Hepatocyte (in vitro differentiated cells): ENCODE results near the gene CFAP73. TPM values are rescaled to one million over a fixed set of nuclear protein-coding genes. Genes with fewer than 3 reads are reported as not detected.

ENCODE experiments used
- DNase-seq: peaks from one replicate; pipeline ENCODE4 v3.0.0-alpha.2; 2016; ENCODE audit warnings: low spot score
- H2AFZ ChIP-seq: fragments of 200-600 bp; sonication (generic); 2 replicates; pipeline ENCODE4 v1.6.0; 2016; ENCODE audit warnings: antibody characterized with exemption, mild to moderate bottlenecking
- H3K27ac ChIP-seq: fragments of 200-600 bp; sonication (generic); 2 replicates; pipeline ENCODE4 v1.5.1; 2016; ENCODE audit warnings: mild to moderate bottlenecking
- H3K27me3 ChIP-seq: fragments of 200-600 bp; sonication (generic); 2 replicates; pipeline ENCODE4 v1.6.1; 2016
- H3K36me3 ChIP-seq: fragments of 200-600 bp; sonication (generic); replicated peaks from 2 replicates; pipeline ENCODE4 v1.5.1; 2016; ENCODE audit warnings: low read depth; ENCODE audit not compliant: insufficient read depth
- H3K4me1 ChIP-seq: fragments of 200-600 bp; sonication (generic); 2 replicates; pipeline ENCODE4 v1.5.1; 2016; ENCODE audit warnings: mild to moderate bottlenecking, moderate library complexity; ENCODE audit not compliant: insufficient read depth
- H3K4me2 ChIP-seq: fragments of 200-600 bp; sonication (generic); 2 replicates; pipeline ENCODE4 v1.6.0; 2016
- H3K4me3 ChIP-seq: fragments of 200-600 bp; sonication (generic); 2 replicates; pipeline ENCODE4 v1.5.1; 2016; ENCODE audit warnings: mild to moderate bottlenecking
- H3K79me2 ChIP-seq: fragments of 200-600 bp; sonication (generic); 2 replicates; pipeline ENCODE4 v1.6.0; 2017; ENCODE audit warnings: mild to moderate bottlenecking
- H3K9me2 ChIP-seq: fragments of 200-600 bp; sonication (generic); replicated peaks from 2 replicates; pipeline ENCODE4 v1.6.0; 2017; ENCODE audit warnings: mild to moderate bottlenecking; ENCODE audit not compliant: insufficient read depth
- H3K9me3 ChIP-seq: fragments of 200-600 bp; sonication (generic); 2 replicates; pipeline ENCODE4 v1.5.1; 2016; ENCODE audit warnings: low read depth, mild to moderate bottlenecking
- H4K20me1 ChIP-seq: fragments of 200-600 bp; sonication (generic); 2 replicates; pipeline ENCODE4 v1.6.0; 2016; ENCODE audit warnings: mild to moderate bottlenecking; ENCODE audit not compliant: insufficient read depth, poor library complexity, severe bottlenecking
- EZH2 ChIP-seq: fragments of 200-600 bp; sonication (generic); IDR thresholded peaks from 2 replicates; pipeline ENCODE4 v1.6.1; 2016; ENCODE audit warnings: antibody characterized with exemption, mild to moderate bottlenecking, borderline replicate concordance
- EZH2phosphoT487 ChIP-seq: fragments of 200-600 bp; sonication (generic); IDR thresholded peaks from one replicate; pipeline ENCODE4 v1.6.1; 2018; ENCODE audit warnings: antibody characterized with exemption, mild to moderate bottlenecking, low read depth, moderate library complexity; ENCODE audit not compliant: unreplicated experiment, severe bottlenecking
- WGBS: methylation state at CpG from one replicate; pipeline ENCODE4 v1.1.6; 2016; ENCODE audit warnings: low lambda C conversion rate; ENCODE audit errors: missing lambda C conversion rate; 5-methylcytosine and 5-hydroxymethylcytosine counted together
- polyA plus RNA-seq: library from polyadenylated mRNA; unstranded; fragments of >200 nt; fragmentation: Nextera tagmentation; extraction: Ambion mirVana; gene quantifications from 2 replicates; pipeline ENCODE4 v1.2.1, GENCODE V29; 2016
- total RNA-seq: library from RNA; depleted of rRNA; stranded (reverse); fragments of >200 nt; gene quantifications from 2 replicates; pipeline ENCODE4 v1.2.3, GENCODE V29; 2014
- TF ChIP-seq, protein P1 (sequence below): fragments of 200-600 bp; sonication (generic); IDR thresholded peaks from 2 replicates; pipeline ENCODE4 v1.5.1; 2016; ENCODE audit warnings: antibody characterized with exemption, mild to moderate bottlenecking; ENCODE audit not compliant: poor library complexity

Gene CFAP73
- total and polyA plus RNA-seq, 2 experiments from 2014 or later: not detected

DNA sequence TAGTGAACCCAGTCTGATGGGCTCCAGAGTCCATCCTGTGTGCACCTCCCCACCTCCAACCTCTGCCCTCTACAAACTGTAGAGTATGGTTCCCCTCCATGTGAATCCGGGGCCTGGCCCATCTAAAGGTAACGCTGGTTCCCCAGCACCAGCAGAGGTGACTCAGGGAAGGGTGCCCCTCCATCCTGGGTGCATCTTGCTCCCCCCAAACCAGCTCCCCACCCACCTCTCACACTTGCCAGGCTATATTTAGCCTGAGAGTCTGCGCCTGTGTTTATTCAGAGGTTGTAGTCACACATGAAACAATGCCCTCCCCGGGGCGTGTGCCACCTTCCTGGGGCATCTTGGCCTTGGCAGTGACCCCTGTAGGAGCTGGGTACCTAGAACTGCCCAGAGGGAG is 40.2 kb upstream of the CFAP73 start:
- Histone ChIP-seq H3K27me3 (peaks cover 13% of the 10 kb centered on the region), H3K4me1 (no peaks in the 10 kb centered on the region), H4K20me1 (no peaks in the 10 kb centered on the region), H2AFZ (no peak overlapping the region), H3K9me2 (no peaks in the 10 kb centered on the region), H3K27ac (no peak overlapping the region), H3K79me2 (no peaks in the 10 kb centered on the region), H3K4me3 (no peak overlapping the region), H3K4me2 (no peak overlapping the region), H3K9me3 (no peaks in the 10 kb centered on the region), H3K36me3 (no peaks in the 10 kb centered on the region)
- TF ChIP-seq EZH2: no peak
- whole genome bisulfite sequencing: 89% methylated on average over 5 of the region's 5 CpGs
- DNase-seq: no peak

DNA sequence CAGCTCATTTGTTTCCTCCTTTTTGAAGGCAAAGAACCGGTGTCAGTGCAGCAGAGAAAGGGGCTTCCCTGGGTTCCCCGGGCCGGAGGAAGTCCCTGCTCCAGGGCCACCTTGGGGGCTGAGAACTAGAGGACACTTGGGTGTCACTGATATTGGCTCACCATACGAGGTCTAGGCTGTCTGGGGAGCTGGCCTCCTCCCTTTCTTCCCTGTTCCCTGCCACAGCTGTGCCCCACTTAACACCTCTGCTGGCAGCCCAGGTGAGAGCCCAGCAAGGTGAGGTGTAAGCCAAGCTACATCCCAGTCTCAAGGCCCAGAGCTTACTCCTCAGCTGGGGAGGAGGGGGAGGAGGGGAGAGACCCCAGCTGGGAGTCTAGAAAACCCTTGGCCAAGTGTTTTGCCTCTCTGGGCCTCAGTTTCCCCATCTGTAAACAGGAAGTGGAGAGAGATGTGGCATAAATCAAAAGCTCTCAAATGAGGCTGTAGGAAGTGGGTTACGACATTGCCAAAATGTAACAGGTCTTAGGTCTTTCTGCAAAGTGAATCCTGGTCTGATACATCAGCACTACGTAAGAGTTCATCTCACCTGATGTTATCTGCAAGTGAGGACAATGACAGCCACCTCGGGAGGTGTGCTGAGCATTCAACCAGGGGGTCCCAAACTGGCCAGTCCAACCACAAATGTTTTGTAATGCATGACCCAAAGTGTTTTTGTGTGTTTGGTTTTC is 39.5 kb upstream of the CFAP73 start:
- Histone ChIP-seq H3K79me2 (no peaks in the 10 kb centered on the region), H3K4me1 (no peaks in the 10 kb centered on the region), H3K9me3 (no peaks in the 10 kb centered on the region), H3K9me2 (no peaks in the 10 kb centered on the region), H2AFZ (no peak overlapping the region), H3K27ac (no peak overlapping the region), H4K20me1 (no peaks in the 10 kb centered on the region), H3K4me2 (no peak overlapping the region), H3K36me3 (no peaks in the 10 kb centered on the region), H3K4me3 (no peak overlapping the region), H3K27me3 (peaks cover 6% of the 10 kb centered on the region)
- TF ChIP-seq EZH2phosphoT487 (no peak), EZH2 (no peak)
- TF ChIP-seq, protein P1, sequence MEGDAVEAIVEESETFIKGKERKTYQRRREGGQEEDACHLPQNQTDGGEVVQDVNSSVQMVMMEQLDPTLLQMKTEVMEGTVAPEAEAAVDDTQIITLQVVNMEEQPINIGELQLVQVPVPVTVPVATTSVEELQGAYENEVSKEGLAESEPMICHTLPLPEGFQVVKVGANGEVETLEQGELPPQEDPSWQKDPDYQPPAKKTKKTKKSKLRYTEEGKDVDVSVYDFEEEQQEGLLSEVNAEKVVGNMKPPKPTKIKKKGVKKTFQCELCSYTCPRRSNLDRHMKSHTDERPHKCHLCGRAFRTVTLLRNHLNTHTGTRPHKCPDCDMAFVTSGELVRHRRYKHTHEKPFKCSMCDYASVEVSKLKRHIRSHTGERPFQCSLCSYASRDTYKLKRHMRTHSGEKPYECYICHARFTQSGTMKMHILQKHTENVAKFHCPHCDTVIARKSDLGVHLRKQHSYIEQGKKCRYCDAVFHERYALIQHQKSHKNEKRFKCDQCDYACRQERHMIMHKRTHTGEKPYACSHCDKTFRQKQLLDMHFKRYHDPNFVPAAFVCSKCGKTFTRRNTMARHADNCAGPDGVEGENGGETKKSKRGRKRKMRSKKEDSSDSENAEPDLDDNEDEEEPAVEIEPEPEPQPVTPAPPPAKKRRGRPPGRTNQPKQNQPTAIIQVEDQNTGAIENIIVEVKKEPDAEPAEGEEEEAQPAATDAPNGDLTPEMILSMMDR: no peak
- DNase-seq: no peak
- WGBS: 52% methylated on average over 7 of the region's 7 CpGs

DNA sequence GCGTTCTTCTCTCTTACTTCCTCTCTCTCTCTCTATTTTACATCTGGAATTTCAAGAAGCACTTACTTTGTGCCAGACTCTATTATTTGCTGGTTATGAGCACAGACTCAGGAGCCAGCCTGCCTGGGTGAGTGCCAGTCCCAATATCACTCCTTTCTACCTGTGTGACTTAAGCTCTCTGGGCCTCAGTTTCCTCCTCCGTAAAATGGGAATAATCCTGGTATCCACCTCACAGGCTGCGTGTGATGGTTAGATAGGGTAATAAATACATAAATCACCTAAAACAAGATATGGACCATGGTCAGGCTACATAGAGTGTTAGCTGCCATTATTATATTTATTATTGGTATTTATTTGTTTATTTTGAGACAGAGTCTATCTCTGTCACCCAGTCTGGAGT is 38.3 kb upstream of the CFAP73 start:
- peaks cover 4% of the 10 kb centered on the region for H3K27me3 ChIP-seq
- H3K9me2 ChIP-seq: no peaks in the 10 kb centered on the region
- no peak overlapping the region for H3K27ac ChIP-seq
- TF ChIP-seq, protein P1: no peak
- TF ChIP-seq EZH2phosphoT487: no peak
- no peak for TF ChIP-seq EZH2
- WGBS: 90% methylated on average over 3 of the region's 3 CpGs
- H3K4me3 ChIP-seq: no peak overlapping the region
- no peak overlapping the region for H2AFZ ChIP-seq
- no peaks in the 10 kb centered on the region for H3K79me2 ChIP-seq
- H3K9me3 ChIP-seq: no peaks in the 10 kb centered on the region
- H3K4me2 ChIP-seq: no peak overlapping the region
- H4K20me1 ChIP-seq: no peaks in the 10 kb centered on the region
- H3K4me1 ChIP-seq: no peaks in the 10 kb centered on the region
- DNase-seq: no peak
- no peaks in the 10 kb centered on the region for H3K36me3 ChIP-seq

DNA sequence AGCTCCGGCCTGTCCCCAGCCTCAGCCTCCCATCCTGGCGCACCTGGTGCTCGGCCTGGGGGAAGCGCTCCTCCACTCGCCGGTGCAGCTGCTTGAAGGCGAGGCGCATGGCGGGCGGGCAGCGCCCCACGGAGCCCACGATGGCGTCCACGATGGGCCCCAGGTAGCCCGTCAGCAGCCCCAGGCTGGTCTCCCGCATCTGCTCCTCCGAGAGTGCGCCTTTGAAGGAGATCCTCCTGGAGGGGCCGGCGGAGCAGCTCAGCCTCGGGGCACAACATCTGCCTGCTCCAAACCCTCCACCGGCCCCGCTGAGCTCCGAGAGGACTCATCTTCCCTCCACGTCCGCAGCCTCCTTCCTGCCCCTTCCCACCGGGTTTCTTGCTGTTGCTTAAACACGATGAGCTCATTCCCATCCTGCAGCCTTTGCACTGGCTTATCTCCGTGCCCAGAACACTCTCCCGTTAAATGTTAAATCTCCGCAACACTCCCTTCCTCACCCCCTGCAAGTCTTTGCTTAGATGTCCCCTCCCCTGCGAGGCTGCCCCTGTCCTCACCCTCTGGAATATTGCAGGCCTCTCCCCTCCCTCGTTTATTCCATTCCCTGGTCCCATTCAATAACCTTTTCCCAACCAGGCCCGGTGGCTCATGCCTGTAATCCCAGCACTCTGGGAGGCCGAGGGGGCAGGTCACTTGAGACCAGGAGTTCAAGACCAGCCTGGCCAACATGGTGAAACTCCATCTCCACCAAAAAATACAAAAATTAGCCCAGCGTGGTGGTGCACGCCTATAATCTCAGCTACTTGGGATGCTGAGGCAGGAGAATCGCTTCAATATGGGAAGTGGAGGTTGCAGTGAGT is 37.3 kb upstream of the CFAP73 start:
- H3K27me3 ChIP-seq: peaks cover 4% of the 10 kb centered on the region
- no peak overlapping the region for H2AFZ ChIP-seq
- H3K9me3 ChIP-seq: no peaks in the 10 kb centered on the region
- WGBS: 76% methylated on average over 37 of the region's 39 CpGs
- TF ChIP-seq, protein P1: no peak
- no peak for TF ChIP-seq EZH2
- TF ChIP-seq EZH2phosphoT487: no peak
- no peaks in the 10 kb centered on the region for H4K20me1 ChIP-seq
- H3K36me3 ChIP-seq: no peaks in the 10 kb centered on the region
- DNase-seq: no peak
- H3K4me3 ChIP-seq: no peak overlapping the region
- H3K27ac ChIP-seq: no peak overlapping the region
- no peaks in the 10 kb centered on the region for H3K9me2 ChIP-seq
- H3K4me1 ChIP-seq: no peaks in the 10 kb centered on the region
- no peaks in the 10 kb centered on the region for H3K79me2 ChIP-seq
- H3K4me2 ChIP-seq: no peak overlapping the region
